ENCODE results near the gene ZNF324. TPM values are rescaled to one million over a fixed set of nuclear protein-coding genes. Genes with fewer than 3 reads are reported as not detected.

ZNF324 gene
- total and polyA plus RNA-seq, 2 of the 13 experiments (the other 11 are each of a cell fraction or from before 2014, with no cell fraction given): 1.1 to 4.7 TPM

DNA sequence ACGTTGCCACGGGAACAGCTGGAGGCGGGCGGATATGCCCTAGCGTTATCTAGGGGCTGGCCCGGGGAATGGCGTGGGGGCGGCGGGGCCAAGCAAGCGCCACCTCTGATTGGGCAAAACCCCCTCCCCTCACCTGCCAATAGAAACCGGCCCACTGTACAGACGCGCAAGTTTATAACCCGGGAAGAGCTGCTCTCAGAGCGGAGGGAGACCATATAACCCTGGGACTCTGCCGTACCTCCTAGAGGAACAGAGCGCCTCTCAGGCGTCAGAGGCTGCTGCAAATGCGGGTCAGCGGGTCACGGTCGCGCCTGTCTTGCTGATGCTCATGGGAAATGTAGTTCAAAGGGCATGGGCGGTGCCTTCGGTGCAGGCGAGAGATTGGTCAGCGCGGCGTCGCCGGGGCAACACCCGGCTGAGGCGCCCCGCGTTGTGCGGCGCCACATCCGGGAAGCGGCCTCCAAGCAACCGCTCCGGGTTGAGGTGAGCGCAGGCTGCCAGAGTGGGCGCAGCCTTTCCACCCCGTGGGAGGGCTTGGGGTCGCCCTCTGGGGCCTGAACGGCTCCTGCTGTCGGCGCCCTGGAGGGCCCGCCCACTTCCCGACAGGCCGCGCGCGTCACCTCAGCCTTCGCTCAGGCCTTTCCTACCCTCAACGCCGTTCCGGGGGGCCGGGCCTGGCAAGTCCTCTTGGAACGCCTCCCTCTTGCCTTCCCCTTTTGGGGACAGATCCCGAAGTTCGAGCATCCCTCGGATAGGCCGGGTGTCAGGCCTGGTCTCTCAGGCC lies 9.0 kb downstream of the ZNF324 start, which contains the start of gene ZNF446 (continued):
- TF ChIP-seq, protein P1, sequence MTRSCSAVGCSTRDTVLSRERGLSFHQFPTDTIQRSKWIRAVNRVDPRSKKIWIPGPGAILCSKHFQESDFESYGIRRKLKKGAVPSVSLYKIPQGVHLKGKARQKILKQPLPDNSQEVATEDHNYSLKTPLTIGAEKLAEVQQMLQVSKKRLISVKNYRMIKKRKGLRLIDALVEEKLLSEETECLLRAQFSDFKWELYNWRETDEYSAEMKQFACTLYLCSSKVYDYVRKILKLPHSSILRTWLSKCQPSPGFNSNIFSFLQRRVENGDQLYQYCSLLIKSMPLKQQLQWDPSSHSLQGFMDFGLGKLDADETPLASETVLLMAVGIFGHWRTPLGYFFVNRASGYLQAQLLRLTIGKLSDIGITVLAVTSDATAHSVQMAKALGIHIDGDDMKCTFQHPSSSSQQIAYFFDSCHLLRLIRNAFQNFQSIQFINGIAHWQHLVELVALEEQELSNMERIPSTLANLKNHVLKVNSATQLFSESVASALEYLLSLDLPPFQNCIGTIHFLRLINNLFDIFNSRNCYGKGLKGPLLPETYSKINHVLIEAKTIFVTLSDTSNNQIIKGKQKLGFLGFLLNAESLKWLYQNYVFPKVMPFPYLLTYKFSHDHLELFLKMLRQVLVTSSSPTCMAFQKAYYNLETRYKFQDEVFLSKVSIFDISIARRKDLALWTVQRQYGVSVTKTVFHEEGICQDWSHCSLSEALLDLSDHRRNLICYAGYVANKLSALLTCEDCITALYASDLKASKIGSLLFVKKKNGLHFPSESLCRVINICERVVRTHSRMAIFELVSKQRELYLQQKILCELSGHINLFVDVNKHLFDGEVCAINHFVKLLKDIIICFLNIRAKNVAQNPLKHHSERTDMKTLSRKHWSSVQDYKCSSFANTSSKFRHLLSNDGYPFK (CRISPR knock-in tag; IDR thresholded peaks at IDR 0.05; ENCODE audit: borderline replicate concordance): peak; percentile 81
- peak; percentile 91 for TF ChIP-seq BRCA1 (CRISPR knock-in tag; IDR thresholded peaks at IDR 0.05)
- TF ChIP-seq TRIM24 (CRISPR knock-in tag; IDR thresholded peaks at IDR 0.05): no peak
- TF ChIP-seq ZNF160 (CRISPR knock-in tag; IDR thresholded peaks at IDR 0.05): peak; percentile 56; the same call in 1 of the 2 replicates
- TF ChIP-seq SRSF1 (optimal IDR thresholded peaks at IDR 0.05; ENCODE audit: low read depth, low read length): no peak
- no peak for TF ChIP-seq PAX8 (CRISPR knock-in tag; IDR thresholded peaks at IDR 0.05; ENCODE audit: borderline replicate concordance)
- peak; percentile 75 for TF ChIP-seq GABPA (IDR thresholded peaks at IDR 0.05; ENCODE audit: low read depth, low read length)
- peak; percentile 88 for TF ChIP-seq GABPA (CRISPR knock-in tag; IDR thresholded peaks at IDR 0.05; ENCODE audit: low read depth)
- peak; percentile 8; the same call in 1 of the 2 replicates for TF ChIP-seq CBX5 (CRISPR knock-in tag; IDR thresholded peaks at IDR 0.05; ENCODE audit: borderline replicate concordance)
- TF ChIP-seq, protein P2, sequence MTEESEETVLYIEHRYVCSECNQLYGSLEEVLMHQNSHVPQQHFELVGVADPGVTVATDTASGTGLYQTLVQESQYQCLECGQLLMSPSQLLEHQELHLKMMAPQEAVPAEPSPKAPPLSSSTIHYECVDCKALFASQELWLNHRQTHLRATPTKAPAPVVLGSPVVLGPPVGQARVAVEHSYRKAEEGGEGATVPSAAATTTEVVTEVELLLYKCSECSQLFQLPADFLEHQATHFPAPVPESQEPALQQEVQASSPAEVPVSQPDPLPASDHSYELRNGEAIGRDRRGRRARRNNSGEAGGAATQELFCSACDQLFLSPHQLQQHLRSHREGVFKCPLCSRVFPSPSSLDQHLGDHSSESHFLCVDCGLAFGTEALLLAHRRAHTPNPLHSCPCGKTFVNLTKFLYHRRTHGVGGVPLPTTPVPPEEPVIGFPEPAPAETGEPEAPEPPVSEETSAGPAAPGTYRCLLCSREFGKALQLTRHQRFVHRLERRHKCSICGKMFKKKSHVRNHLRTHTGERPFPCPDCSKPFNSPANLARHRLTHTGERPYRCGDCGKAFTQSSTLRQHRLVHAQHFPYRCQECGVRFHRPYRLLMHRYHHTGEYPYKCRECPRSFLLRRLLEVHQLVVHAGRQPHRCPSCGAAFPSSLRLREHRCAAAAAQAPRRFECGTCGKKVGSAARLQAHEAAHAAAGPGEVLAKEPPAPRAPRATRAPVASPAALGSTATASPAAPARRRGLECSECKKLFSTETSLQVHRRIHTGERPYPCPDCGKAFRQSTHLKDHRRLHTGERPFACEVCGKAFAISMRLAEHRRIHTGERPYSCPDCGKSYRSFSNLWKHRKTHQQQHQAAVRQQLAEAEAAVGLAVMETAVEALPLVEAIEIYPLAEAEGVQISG (CRISPR knock-in tag; IDR thresholded peaks at IDR 0.05): peak; percentile 91
- no peak for TF ChIP-seq SOX6 (IDR thresholded peaks at IDR 0.05)
- peak; percentile 60 for TF ChIP-seq SOX6 (CRISPR knock-in tag; IDR thresholded peaks at IDR 0.05)
- TF ChIP-seq, protein P3, sequence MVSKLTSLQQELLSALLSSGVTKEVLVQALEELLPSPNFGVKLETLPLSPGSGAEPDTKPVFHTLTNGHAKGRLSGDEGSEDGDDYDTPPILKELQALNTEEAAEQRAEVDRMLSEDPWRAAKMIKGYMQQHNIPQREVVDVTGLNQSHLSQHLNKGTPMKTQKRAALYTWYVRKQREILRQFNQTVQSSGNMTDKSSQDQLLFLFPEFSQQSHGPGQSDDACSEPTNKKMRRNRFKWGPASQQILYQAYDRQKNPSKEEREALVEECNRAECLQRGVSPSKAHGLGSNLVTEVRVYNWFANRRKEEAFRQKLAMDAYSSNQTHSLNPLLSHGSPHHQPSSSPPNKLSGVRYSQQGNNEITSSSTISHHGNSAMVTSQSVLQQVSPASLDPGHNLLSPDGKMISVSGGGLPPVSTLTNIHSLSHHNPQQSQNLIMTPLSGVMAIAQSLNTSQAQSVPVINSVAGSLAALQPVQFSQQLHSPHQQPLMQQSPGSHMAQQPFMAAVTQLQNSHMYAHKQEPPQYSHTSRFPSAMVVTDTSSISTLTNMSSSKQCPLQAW (CRISPR knock-in tag; IDR thresholded peaks at IDR 0.05): peak; percentile 92
- TF ChIP-seq ZBTB7B (CRISPR knock-in tag; IDR thresholded peaks at IDR 0.05): peak; percentile 73; the same call in 1 of the 2 replicates
- TF ChIP-seq PLRG1 (conservative IDR thresholded peaks at IDR 0.05): no peak
- peak; percentile 63; the same call in 1 of the 2 replicates for TF ChIP-seq ZNF138 (CRISPR knock-in tag; IDR thresholded peaks at IDR 0.05; ENCODE audit: low read depth)
- peak; percentile 96 for TF ChIP-seq RFX1 (IDR thresholded peaks at IDR 0.05)
- peak; percentile 93 for TF ChIP-seq ZNF335 (CRISPR knock-in tag; IDR thresholded peaks at IDR 0.05)
- peak; percentile 67; the same call in 1 of the 2 replicates for TF ChIP-seq KDM5A (IDR thresholded peaks at IDR 0.05; ENCODE audit: borderline replicate concordance, low read length)
- peak; percentile 94 for TF ChIP-seq SSRP1 (CRISPR knock-in tag; IDR thresholded peaks at IDR 0.05)
- TF ChIP-seq ZNF747 (CRISPR knock-in tag; IDR thresholded peaks at IDR 0.05; ENCODE audit: borderline replicate concordance): peak; percentile 92
- TF ChIP-seq ZNF143 (CRISPR knock-in tag; IDR thresholded peaks at IDR 0.05): peak; percentile 95
- TF ChIP-seq, protein P4, sequence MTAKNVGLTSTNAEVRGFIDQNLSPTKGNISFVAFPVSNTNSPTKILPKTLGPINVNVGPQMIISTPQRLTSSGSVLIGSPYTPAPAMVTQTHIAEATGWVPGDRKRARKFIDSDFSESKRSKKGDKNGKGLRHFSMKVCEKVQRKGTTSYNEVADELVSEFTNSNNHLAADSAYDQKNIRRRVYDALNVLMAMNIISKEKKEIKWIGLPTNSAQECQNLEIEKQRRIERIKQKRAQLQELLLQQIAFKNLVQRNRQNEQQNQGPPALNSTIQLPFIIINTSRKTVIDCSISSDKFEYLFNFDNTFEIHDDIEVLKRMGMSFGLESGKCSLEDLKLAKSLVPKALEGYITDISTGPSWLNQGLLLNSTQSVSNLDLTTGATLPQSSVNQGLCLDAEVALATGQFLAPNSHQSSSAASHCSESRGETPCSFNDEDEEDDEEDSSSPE (CRISPR knock-in tag; IDR thresholded peaks at IDR 0.05): 0 out of 2 replicates have a peak, but pooled peaks have one; percentile 51
